Middle frontal gyrus (tissue), 1 donor: Measurements from ENCODE around the gene OR11A1.
"Not testable (repeated sequence)": the region's sequence is repeated elsewhere in the genome, so short reads cannot be mapped to it uniquely, and the experiment has no call there.

Experiments
- DNase-seq: peaks from one replicate; pipeline ENCODE4 v3.0.0-alpha.2; 2015; ENCODE audit warnings: low spot score; ENCODE audit errors: extremely low spot score

Gene OR11A1

GRCh38 chr6:29478740-29479139 lies 21.9 kb upstream of the OR11A1 start:
- no peak for DNase-seq

- no peak for DNase-seq
These were observed 21.1 kb upstream of the OR11A1 start for GRCh38 chr6:29477923-29478450.

GRCh38 chr6:29474996-29475395 lies 18.1 kb upstream of the OR11A1 start:
- no peak for DNase-seq

DNA sequence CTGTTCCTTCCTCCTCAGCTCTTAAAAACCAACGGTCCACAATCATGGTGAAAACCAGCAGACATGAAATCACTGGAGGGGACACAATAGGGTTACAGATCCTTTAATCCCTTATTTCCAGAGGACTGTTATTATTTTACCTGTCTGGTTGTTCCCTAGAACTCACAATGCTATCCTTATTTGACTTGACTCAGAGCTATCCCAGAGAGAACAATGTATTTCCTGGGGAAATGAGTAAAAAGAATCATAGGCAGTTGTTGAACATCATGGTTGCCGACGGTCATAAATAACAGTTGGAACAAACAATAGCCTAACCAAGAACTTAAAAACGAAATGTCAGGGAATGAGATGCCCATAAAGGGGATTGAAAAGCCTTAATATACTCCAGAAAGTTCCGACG lies 9.4 kb upstream of the OR11A1 start:
- no peak for DNase-seq

- DNase-seq, result no peak
These were observed 8.9 kb upstream of the OR11A1 start for GRCh38 chr6:29465801-29466200.

- DNase-seq, result no peak
These were observed 8.4 kb upstream of the OR11A1 start for GRCh38 chr6:29465279-29465678.

- DNase-seq, result no peak
These were observed 5.2 kb upstream of the OR11A1 start for GRCh38 chr6:29462022-29462421.

- DNase-seq, result no peak
These were observed 4.3 kb upstream of the OR11A1 start for GRCh38 chr6:29461021-29461814.

DNA sequence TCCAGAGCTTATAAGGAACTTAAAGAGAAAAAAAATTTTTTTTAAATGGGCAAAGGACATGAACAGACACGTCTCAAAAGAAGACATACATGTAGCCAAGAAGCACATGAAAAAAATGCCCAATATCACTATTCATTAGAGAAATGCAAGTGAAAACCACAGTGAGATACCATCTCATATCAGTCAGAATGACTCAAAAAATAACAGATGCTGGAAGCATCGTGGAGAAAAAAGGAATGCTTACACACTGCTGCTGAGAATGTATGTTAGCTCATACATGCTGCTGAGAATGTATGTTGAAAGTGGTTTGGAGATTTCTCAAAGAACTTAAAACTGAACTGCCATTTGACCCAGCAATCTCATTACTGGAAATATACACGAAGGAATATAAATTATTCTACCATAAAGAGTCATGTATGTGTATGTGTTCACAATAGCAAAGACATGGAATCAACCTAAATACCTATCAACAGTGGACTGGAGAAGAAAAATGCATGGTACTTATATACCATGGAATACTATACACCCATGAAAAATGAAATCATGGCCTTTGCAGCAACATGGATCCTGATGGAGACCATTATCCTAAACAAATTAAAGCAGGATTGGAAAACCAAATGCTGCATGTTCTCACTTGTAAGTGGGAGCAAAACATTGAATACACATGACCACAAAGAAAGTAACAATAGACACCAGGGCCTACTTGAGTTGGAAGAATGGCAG lies 5.2 kb downstream of the OR11A1 start:
- DNase-seq, result no peak

GRCh38 chr6:29447670-29448069 lies 9.2 kb downstream of the OR11A1 start:
- no peak for DNase-seq

GRCh38 chr6:29444031-29444430 lies 12.8 kb downstream of the OR11A1 start:
- DNase-seq, result not testable (repeated sequence)

- DNase-seq, result no peak
These were observed 14.2 kb downstream of the OR11A1 start for GRCh38 chr6:29442719-29443118.

GRCh38 chr6:29439006-29439405 lies 17.9 kb downstream of the OR11A1 start, which contains the start of gene OR10C1:
TSS of gene OR10C1 (plus strand) at chr6:29439306. CDS start at chr6:29440016, 710 bp downstream.
- DNase-seq, result no peak

- DNase-seq, result not testable (repeated sequence)
These were observed 20.1 kb downstream of the OR11A1 start for GRCh38 chr6:29436730-29437129.

- no peak for DNase-seq
These were observed 30.2 kb downstream of the OR11A1 start for GRCh38 chr6:29426654-29427053.

- DNase-seq, result no peak
These were observed 31.8 kb downstream of the OR11A1 start for GRCh38 chr6:29425075-29425474.

DNA sequence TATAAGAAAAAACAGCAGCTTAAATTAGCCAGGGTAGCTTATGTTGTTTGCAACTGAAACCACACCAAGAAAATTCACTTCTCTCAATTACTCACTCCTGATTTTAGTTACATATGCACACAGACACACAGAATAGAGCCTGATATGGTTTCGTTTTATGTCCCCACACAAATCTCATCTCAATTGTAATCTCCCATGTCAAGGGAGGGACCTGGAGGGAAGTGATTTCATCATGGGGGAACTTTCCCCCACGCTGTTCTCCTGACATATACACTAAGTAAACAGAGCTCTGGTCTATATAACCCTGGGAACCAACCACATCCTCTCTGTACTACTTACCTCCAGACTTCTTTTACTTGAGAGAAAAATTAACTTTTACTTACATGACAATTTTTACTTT lies 32.3 kb downstream of the OR11A1 start:
- DNase-seq, result no peak

GRCh38 chr6:29424168-29424567 lies 32.7 kb downstream of the OR11A1 start:
- no peak for DNase-seq

DNA sequence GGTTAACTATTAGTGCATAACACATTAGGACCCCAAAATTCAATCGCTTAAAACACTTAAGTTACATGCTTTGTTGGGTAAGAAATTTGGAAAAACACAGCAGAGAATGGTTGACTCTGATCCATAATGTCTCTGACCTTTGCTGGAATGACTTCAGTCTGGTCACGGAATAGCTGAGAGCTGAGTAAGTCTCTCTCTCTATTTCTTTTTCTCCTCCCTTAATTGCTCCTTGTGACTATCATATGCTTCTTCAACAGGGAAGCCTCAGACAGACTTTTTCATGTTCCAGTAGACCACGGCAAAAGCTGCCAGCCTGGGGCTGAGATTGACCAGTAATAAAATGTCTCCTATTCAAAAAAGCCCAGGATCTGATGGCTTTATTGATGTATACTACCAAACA lies 37.4 kb downstream of the OR11A1 start:
- no peak for DNase-seq

GRCh38 chr6:29414588-29414987 lies 42.3 kb downstream of the OR11A1 start, which contains the start of gene OR12D1:
TSS of gene OR12D1 (plus strand) at chr6:29414928.
- DNase-seq, result no peak

DNA sequence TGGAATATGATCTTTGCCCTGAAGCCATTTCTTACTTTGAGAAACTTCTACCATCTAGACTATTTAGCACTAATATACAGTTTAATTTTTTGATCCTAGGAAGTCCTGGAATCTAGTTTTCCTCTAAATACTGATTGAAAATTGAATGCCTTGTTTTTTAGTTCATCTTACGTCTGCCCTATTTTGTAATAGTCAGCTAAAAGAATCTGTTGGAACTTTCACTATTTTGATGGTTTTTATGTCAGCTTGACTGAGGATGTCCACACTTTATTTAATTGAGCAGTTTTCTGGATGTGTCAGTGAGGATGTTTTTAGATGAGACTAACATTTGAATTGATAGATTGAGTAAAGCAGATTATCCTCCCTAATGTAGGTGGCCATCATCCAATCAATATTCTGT lies 53.1 kb downstream of the OR11A1 start:
- DNase-seq, result no peak

GRCh38 chr6:29399525-29399924 lies 57.3 kb downstream of the OR11A1 start:
- DNase-seq, result no peak
